AG09309 (cell line): Measurements from ENCODE around the gene AP3D1.

Experiments
- DNase-seq: peaks from one replicate; pipeline ENCODE4 v3.0.0-alpha.2; 2010; ENCODE audit warnings: low read depth
- H3K4me3 ChIP-seq: 2 replicates; pipeline ENCODE4 v1.5.1; 2011; ENCODE audit warnings: mild to moderate bottlenecking, low read depth, low read length, moderate library complexity; ENCODE audit not compliant: control insufficient read depth
- CTCF ChIP-seq: IDR thresholded peaks from 2 replicates; pipeline ENCODE4 v1.5.1; 2011; ENCODE audit warnings: mild to moderate bottlenecking, low read depth, low read length, inconsistent platforms; ENCODE audit not compliant: insufficient read depth, control insufficient read depth; ENCODE audit errors: missing control alignments

The AP3D1 gene

DNA sequence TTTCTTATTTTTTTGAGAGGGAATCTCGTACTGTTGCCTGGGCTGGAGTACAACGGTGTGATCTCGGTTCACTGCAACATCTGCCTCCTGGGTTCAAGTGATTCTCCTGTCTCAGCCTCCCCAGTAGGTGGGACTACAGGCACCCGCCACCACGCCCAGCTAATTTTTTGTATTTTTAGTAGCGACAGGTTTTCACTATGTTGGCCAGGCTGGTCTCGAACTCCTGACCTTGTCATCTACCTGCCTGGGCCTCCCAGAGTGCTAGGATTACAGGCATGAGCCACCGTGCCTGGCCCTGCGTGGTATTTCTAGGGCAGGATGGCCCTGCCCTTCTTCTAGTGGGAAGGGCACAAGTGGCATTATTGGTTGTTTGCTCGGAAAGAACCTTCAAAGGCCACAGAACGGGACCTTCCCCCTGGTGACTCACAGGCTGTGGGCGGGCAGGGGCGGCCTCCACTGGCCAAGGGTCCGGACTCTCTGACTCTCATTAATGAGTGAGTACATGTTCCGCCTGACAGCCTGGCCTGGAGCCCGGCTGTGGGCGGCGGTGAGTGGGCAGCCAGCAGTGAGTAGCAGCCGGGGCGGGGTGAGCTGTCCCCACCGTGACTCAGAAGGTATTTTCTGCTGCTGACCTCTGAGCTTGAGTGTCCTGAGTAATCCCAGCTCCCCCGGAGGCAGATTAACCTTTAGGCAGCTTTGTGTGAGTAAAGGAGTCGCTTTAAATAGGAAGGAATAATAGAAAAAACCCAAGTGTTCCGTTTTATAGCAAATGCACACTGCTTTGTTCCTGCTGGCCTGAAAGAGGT lies 17.5 kb upstream of the AP3D1 start:
- TF ChIP-seq CTCF, result no peak
- peak; percentile 90 for DNase-seq
- no peak overlapping the region; the same call in 1 of the 2 replicates for H3K4me3 ChIP-seq

GRCh38 chr19:2167896-2168618 lies 16.7 kb upstream of the AP3D1 start:
- no peak for DNase-seq
- TF ChIP-seq CTCF, result no peak
- H3K4me3 ChIP-seq, result peak overlapping the region; percentile 7

DNA sequence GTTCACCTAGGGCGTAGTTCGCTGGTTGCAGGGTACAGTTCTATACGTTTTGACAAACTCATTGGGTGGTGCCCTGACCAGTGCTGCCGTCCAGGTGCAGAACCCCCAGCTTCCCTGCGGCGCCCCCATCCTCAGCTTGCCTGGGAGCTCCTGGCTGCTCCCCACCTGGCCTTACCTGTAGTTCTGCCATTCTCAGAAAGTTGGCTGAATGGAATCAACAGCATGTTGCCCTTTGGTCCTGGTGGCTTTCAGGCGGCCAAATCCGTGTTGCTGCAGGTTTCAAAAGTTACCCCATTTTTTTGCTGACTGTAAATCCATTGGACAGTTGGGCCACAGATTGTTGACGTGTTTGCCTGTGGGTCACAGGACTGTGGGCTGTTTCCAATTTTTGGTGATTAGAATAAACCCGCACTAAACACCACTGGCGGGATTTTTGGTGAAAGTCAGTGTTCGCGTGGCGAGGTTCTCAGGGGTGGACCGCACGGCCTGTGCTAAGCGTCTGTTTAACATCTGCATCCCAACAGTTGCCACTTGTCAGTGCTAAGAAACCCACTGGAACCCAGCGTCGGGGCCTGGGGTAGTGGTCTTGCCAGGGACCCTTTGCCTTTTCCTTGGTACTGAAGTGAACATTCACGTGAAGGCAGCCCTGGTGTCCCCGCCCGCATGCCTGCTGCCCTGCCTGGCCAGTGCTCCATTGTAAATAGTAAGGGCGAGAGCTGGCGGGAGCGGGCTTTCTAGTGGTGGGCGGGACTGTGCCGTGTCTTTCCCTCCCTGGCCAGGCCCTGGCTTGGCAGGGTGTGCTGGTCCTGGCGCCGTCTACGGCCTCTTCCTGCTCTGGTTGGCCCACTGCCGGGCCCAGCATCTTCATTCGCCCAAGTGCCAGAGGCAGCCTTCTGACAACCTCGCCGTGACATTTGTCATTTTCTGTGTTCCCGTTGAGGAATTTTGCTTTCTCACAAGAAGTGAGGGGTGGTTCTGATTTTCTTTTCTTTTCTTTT lies 15.7 kb upstream of the AP3D1 start:
- no peak for DNase-seq
- no peak for TF ChIP-seq CTCF
- H3K4me3 ChIP-seq, result peak overlapping the region; percentile 0; the same call in 1 of the 2 replicates

GRCh38 chr19:2164020-2164998 lies 12.9 kb upstream of the AP3D1 start:
- H3K4me3 ChIP-seq, result peak overlapping the region; percentile 67
- DNase-seq, result no peak
- TF ChIP-seq CTCF, result no peak

- DNase-seq, result no peak
- no peak overlapping the region for H3K4me3 ChIP-seq
- TF ChIP-seq CTCF, result no peak
Measured at GRCh38 chr19:2160379-2160778, 9.0 kb upstream of the AP3D1 start.
